K562 (cell line): ENCODE results near the gene ASB11. TPM values are rescaled to one million over a fixed set of nuclear protein-coding genes. Genes with fewer than 3 reads are reported as not detected.
A peak's percentile ranks its signal among the peaks of the same experiment; 100 is the strongest.

Source experiments
- ATAC-seq: fragments of 200-7000 bp; cut with Tn5 transposase; 3 replicates; pipeline ENCODE4 v1.9.1; 2020; ENCODE audit warnings: moderate library complexity
- BruUV-seq: library from RNA; stranded (reverse); fragments of 400-500 nt; replicated peaks from 2 replicates; lab custom pipeline; 2021; lab: Mats Ljungman, UMichigan
- CTCF ChIA-PET: fragments of 300-600 bp; formaldehyde crosslinking; extraction: SDS; loops from one replicate; lab custom pipeline; 2021; ENCODE audit warnings: low intra/inter-chr PET ratio; lab: Yijun Ruan, JAX
- POLR2A ChIA-PET: fragments of 300-600, 350-650 bp; sonication (Branson Sonifier 250); formaldehyde crosslinking; extraction: SDS; loops from one replicate; lab custom pipeline; 2021; ENCODE audit warnings: antibody characterized with exemption, inconsistent platforms; lab: Yijun Ruan, JAX
- DNase-seq, 4 experiments: peaks; one replicate each; pipeline versions ENCODE4 v3.0.0 to v3.0.0-alpha.2; 2011 to 2018; ENCODE audit warnings: low spot score in 3 of 4, mixed read lengths in 3 of 4; ENCODE audit errors: extremely low read depth in 1 of 4
- FAIRE-seq: peaks from 2 replicates; lab custom pipeline; 2011; peaks lifted over from hg19 to GRCh38; lab: Jason Lieb, UNC
- H2AFZ ChIP-seq: 2 replicates; pipeline ENCODE4 v1.6.0; 2011; ENCODE audit warnings: low read depth, low read length, control low read depth, inconsistent platforms
- H3K27ac ChIP-seq: fragments of 200-600 bp; 3 replicates; pipeline ENCODE4 v1.8.0; 2011; ENCODE audit warnings: low read depth, mild to moderate bottlenecking, control low read depth, inconsistent platforms, low read length, moderate library complexity, mixed read lengths; ENCODE audit errors: extremely low read depth
- H3K27me3 ChIP-seq, 2 experiments: fragments of 300-600 bp in 1 of 2; 2 replicates in 1 of 2; 3 replicates in 1 of 2; pipeline versions ENCODE4 v1.6.0 to v1.8.0; 2011; ENCODE audit warnings: inconsistent platforms in 2 of 2, low read length in 2 of 2, mild to moderate bottlenecking in 1 of 2, mixed read lengths in 1 of 2, moderate library complexity in 1 of 2; ENCODE audit not compliant: control insufficient read depth in 2 of 2, insufficient read depth in 2 of 2
- H3K36me3 ChIP-seq: fragments of 300-600 bp; 3 replicates; pipeline ENCODE4 v1.8.0; 2011; ENCODE audit warnings: mild to moderate bottlenecking, low read length, inconsistent platforms; ENCODE audit not compliant: control insufficient read depth, insufficient read depth
- H3K4me1 ChIP-seq, 2 experiments: fragments of 200-600 bp in 1 of 2; replicated peaks in 1 of 2; 2 replicates in 1 of 2; 3 replicates in 1 of 2; pipeline versions ENCODE4 v1.5.1 to v1.8.0; 2011; ENCODE audit warnings: inconsistent platforms in 2 of 2, low read length in 2 of 2, mild to moderate bottlenecking in 1 of 2, mixed read lengths in 1 of 2, moderate library complexity in 1 of 2; ENCODE audit not compliant: control insufficient read depth in 2 of 2, insufficient read depth in 2 of 2
- H3K4me2 ChIP-seq: 2 replicates; pipeline ENCODE4 v1.6.1; 2011; ENCODE audit warnings: low read length, control low read depth, inconsistent platforms, mixed read lengths; ENCODE audit not compliant: insufficient read depth
- H3K4me3 ChIP-seq: fragments of 200-600 bp; sonication (generic), shearing (Covaris generic); 2 replicates; pipeline ENCODE4 v1.5.1; 2016; ENCODE audit warnings: control low read depth, inconsistent platforms
- H3K79me2 ChIP-seq: fragments of 200-600 bp; 3 replicates; pipeline ENCODE4 v1.8.0; 2011; ENCODE audit warnings: low read length, inconsistent platforms; ENCODE audit not compliant: control insufficient read depth, insufficient read depth
- H3K9ac ChIP-seq, 2 experiments: 2 replicates each; pipeline versions ENCODE4 v1.6.0 to v1.6.1; 2011; ENCODE audit warnings: low read depth in 2 of 2, low read length in 2 of 2, control low read depth in 1 of 2, inconsistent platforms in 1 of 2, mild to moderate bottlenecking in 1 of 2, mixed read lengths in 1 of 2; ENCODE audit not compliant: insufficient read depth in 1 of 2
- H3K9me1 ChIP-seq: one replicate; pipeline ENCODE4 v1.6.0; 2011; ENCODE audit warnings: inconsistent platforms, mild to moderate bottlenecking, low read length, moderate library complexity; ENCODE audit not compliant: control insufficient read depth, insufficient read depth
- H3K9me3 ChIP-seq: replicated peaks from 2 replicates; pipeline ENCODE4 v1.5.1; 2011; ENCODE audit warnings: low read depth, low read length, inconsistent platforms; ENCODE audit not compliant: control insufficient read depth, insufficient read depth
- H4K20me1 ChIP-seq: replicated peaks from 2 replicates; pipeline ENCODE4 v1.6.1; 2011; ENCODE audit warnings: low read length, inconsistent platforms, mixed read lengths; ENCODE audit not compliant: control insufficient read depth, insufficient read depth
- HDGF ChIP-seq: fragments of 450-650 bp; IDR thresholded peaks from 2 replicates; pipeline ENCODE4 v1.6.1; 2016
- WGBS: fragments of 100-300 bp; shearing (Covaris generic); methylation state at CpG from one replicate; pipeline ENCODE4 v1.1.6; 2016; ENCODE audit warnings: low coverage, mixed read lengths; ENCODE audit not compliant: insufficient coverage; ENCODE audit errors: missing lambda C conversion rate; 5-methylcytosine and 5-hydroxymethylcytosine counted together
- in situ Hi-C: fragments of 300-500 bp; cut with MboI; formaldehyde crosslinking; loops from 4 replicates; pipeline ENCODE4 v1.15.0; 2018; ENCODE audit warnings: inconsistent platforms, mixed read lengths
- intact Hi-C: fragments of 100-400 bp; cut with micrococcal nuclease; formaldehyde crosslinking; loops from 2 replicates; pipeline ENCODE4 v1.14.2; 2022
- polyA plus RNA-seq, 8 experiments: library from polyadenylated mRNA; depleted of rRNA in 4 of 8; stranded (reverse) in 5 of 8; unstranded in 3 of 8; fragments of >200 nt; fragmentation: Nextera tagmentation in 2 of 8; fragmentation: Illumina TruSeq in 1 of 8; extraction: Ambion mirVana in 2 of 8; extraction: Trizol in 1 of 8; gene quantifications; 2 replicates each; pipeline versions ENCODE4 v1.2.1 to v1.2.3, GENCODE V29; 2011 to 2014; ENCODE audit warnings: inconsistent platforms in 1 of 8, missing spikeins in 1 of 8
- total RNA-seq, 7 experiments: library from RNA; depleted of rRNA in 6 of 7; stranded (reverse); fragments of >200 nt in 6 of 7; fragmentation: Illumina TruSeq in 2 of 7; extraction: Trizol in 2 of 7; gene quantifications; 2 replicates each; pipeline versions ENCODE4 v1.2.1 to v1.2.3, GENCODE V29; 2011 to 2021; ENCODE audit warnings: low replicate concordance in 1 of 7
- TF ChIP-seq, protein P1 (sequence below): IDR thresholded peaks from 2 replicates; pipeline ENCODE4 v1.6.1; 2016; ENCODE audit warnings: missing genetic modification characterization, missing compliant biosample characterization

Gene ASB11
- total and polyA plus RNA-seq, 9 of the 15 experiments (the other 6 are each of a cell fraction or from before 2014, with no cell fraction given), result not detected

DNA sequence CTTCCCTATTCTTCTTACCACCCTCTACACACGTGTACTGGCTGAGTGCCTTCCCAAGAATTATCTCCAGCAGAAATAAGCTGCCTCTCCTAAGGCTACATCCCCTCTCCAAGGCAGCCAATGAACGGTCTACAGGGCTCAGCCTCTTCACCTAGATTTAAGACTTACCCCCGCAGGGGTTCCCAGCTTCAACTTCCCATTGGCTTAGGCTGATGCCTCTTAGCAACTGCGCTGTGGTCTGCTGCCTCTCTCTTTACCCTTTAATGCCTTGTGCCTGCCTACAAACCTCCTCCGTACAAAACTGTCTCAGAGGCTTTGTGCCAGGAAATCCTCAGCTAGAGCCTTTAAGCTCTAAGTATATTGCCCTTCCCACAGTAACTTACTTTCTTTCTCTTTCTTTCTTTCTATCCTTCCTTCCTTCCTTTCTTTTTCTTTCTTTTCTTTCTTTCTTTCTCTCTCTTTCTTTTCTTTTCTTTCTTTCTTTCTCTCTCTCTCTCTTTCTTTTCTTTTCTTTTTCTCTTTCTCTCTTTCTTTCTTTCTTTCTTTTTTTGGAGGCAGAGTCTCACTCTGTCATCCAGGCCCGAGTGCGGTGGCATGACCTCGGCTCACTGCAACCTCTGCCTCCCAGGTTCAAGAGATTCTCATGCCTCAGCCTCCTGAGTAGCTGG is 35.0 kb upstream of the ASB11 start:
- no peak for TF ChIP-seq HDGF
- TF ChIP-seq, protein P1, sequence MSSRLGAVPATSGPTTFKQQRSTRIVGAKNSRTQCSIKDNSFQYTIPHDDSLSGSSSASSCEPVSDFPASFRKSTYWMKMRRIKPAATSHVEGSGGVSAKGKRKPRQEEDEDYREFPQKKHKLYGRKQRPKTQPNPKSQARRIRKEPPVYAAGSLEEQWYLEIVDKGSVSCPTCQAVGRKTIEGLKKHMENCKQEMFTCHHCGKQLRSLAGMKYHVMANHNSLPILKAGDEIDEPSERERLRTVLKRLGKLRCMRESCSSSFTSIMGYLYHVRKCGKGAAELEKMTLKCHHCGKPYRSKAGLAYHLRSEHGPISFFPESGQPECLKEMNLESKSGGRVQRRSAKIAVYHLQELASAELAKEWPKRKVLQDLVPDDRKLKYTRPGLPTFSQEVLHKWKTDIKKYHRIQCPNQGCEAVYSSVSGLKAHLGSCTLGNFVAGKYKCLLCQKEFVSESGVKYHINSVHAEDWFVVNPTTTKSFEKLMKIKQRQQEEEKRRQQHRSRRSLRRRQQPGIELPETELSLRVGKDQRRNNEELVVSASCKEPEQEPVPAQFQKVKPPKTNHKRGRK (tag), result peak; percentile 62; the same call in 1 of the 2 replicates
- ATAC-seq, result peak; percentile 54
- no peaks in the 10 kb centered on the region for H4K20me1 ChIP-seq
- FAIRE-seq, result no peak
- no peaks in the 10 kb centered on the region for H3K4me1 ChIP-seq
- ChIA-PET POLR2A (interaction anchor here (0.9 kb wide), 1 partner anchor 143 kb away, joined by 3 read pairs; the partner anchor contains the start of gene PIR), CTCF (interaction anchor here (1.2 to 2.0 kb wide), 2 partner anchors 115 to 118 kb away, joined by 3 to 18 read pairs; no protein-coding TSS in a partner anchor)
- no TSS peak for BruUV-seq
- H3K79me2 ChIP-seq, result no peaks in the 10 kb centered on the region
- intact Hi-C loops (no loop called here), in situ Hi-C loops (no loop called here)
- no peak overlapping the region for H3K9ac ChIP-seq
- H3K4me2 ChIP-seq, result no peak overlapping the region
- peak in 1 of 4 experiments; percentile 8 for DNase-seq
- H3K4me3 ChIP-seq, result no peak overlapping the region
- no peaks in the 10 kb centered on the region for H3K9me3 ChIP-seq
- H3K36me3 ChIP-seq, result no peaks in the 10 kb centered on the region
- 8% methylated on average over 5 of the region's 8 CpGs for WGBS
- H3K27me3 ChIP-seq, result peaks cover 0 to 2% of the 10 kb centered on the region in 2 experiments; a peak in 2 of 5 replicates
- no peak overlapping the region for H3K27ac ChIP-seq
- no peak overlapping the region for H2AFZ ChIP-seq
- no peaks in the 10 kb centered on the region for H3K9me1 ChIP-seq
